CD4-positive, alpha-beta T cell treated with Interleukin-1 beta for 1 hour (primary cell): ENCODE results near the gene PSMD3.
"Not testable (repeated sequence)": the region's sequence is repeated elsewhere in the genome, so short reads cannot be mapped to it uniquely, and the experiment has no call there.

Experiments used
- DNase-seq, 2 donors: peaks; one replicate each; pipeline ENCODE4 v3.0.0-alpha.2; 2020 to 2022

The PSMD3 gene

DNA sequence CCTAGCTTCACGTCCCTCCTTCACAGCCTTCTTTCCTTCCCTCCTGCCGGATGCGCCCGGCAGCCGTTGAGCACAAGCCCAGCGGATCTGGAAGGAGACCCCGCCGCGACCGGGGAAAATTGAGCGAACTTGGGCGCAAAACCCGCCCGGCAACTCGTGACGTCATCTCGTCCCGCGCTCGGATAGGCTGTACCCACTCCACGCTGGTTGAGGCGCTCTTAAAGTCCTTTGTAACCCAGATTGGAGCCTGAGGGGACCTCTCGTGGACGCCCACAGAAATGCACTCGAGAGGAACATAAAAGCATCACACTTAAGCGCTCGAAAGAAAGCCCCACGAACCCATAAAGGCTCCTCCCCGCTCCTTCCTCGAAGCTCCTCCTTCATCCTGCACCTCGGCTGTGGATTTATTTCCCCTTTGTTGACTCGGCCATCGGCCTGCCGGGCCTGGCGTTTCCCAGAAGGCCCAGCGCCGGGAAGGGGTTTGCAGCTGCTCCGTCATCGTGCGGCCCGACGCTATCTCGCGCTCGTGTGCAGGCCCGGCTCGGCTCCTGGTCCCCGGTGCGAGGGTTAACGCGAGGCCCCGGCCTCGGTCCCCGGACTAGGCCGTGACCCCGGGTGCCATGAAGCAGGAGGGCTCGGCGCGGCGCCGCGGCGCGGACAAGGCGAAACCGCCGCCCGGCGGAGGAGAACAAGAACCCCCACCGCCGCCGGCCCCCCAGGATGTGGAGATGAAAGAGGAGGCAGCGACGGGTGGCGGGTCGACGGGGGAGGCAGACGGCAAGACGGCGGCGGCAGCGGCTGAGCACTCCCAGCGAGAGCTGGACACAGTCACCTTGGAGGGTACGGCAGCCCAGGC is at the start of gene PSMD3:
TSS of gene PSMD3 (plus strand) at position 457 of the 856 bp plus-strand sequence. CDS start at position 621, 164 bp downstream.
- peak; percentile 99 to 100 for DNase-seq

DNA sequence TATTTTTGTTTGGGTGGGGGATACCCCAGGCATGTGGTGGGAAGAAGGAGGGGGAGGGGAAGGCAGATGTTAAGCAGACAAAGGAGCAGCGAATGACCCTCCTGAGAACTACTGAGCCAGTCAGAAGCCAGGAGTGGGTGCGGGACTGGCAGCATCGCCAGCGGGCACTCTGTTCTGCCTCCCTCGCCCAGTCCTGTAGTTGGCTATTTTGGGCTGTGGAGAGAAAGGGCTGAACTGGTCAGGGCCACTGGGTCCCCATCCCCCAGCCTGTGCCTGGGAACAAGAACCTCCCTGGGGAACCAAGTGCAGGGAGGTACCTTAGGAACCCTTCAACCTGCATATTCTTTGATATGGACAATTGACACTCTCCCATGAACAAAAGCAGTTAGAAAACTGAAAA is 46.7 kb upstream of the PSMD3 start:
- DNase-seq = no peak

DNA sequence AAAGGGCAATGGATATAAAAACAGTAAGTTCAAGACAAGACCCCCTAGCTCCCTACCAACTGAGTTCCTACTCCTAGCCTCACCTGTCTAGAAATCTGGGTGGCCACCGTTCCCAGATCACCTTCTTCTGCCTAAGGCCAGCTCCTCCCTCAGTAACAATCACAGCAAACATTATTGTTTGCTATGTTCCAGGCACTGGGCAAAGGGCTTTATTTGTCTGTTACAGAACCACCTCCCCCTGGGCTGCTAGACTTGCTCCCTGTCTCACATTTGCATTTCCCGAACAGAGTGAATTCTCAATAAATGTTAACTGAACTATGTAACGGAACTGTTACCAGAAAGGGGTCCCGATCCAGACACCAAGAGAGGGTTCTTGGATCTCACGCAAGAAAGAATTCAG is 46.3 kb upstream of the PSMD3 start:
- no peak for DNase-seq

DNA sequence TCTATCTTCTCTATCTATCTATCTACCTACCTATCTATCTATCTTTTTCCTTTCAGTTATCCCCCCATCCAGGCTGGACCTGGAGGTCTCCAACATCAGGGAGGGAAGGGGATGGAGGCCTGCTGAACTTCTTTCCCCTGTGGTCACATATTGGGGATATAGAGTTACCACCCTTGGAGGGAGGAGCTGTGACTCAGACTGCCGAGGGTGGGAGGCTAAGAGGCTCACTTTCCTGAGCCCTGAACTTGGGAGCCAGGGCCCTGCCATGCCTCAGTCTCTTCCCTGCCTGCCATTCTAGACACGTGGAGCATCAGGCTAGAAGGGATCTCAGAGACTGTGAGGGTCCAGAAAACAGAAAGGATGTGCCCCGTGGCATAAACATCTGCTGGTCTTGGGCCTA is 44.7 kb upstream of the PSMD3 start:
- DNase-seq = no peak

DNA sequence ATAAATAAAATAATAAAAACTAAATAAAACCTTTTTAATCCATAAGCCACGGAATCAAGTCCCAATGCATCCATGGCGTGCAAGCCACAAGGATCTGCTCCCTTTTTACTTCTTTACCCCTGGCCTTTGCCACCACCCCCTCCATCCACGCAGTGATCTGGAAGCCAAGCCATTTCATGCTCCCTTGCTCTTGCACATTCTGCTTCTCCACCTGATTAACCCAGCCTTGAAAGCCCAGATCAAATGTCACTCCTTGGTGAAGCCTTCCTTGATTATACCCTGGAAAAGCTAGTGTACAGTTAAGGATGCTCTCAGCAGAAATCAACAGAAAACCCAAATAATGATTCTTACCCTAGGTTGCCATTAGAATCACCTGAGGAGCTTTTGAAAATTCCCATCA is 43.2 kb upstream of the PSMD3 start:
- no peak for DNase-seq

DNA sequence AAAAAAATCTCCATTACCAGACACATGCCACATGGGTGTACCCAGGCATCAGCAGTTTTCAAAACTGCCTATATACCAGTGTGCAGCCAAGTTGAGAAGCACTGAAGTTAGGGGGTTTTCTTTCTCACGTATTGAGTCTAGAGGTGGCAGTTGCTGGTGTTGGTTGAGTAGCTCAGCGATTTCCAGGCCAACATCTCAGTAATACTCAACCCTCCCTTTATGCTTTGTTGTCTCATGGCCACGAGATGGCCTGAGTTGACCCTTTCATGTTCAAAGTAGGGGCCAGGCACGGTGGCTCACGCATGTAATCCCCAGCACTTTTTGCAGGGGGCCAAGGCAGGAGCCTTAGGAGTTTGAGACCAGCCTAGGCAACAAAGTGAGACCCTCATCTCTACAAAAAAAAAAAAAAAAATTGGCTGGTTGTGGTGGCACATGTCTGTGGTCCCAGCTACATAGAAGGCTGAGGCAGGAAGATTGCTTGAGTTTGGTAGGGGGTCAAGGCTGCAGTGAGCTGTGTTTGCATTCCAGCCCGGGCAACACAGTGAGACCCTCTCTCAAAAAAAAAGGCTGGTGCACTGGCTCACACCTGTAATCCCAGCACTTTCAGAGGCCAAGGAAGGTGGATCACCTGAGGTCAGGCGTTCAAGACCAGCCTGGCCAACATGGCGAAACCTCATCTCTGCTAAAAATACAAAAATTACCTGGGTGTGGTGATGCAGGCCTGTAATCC is 42.3 kb upstream of the PSMD3 start:
- no peak for DNase-seq

DNA sequence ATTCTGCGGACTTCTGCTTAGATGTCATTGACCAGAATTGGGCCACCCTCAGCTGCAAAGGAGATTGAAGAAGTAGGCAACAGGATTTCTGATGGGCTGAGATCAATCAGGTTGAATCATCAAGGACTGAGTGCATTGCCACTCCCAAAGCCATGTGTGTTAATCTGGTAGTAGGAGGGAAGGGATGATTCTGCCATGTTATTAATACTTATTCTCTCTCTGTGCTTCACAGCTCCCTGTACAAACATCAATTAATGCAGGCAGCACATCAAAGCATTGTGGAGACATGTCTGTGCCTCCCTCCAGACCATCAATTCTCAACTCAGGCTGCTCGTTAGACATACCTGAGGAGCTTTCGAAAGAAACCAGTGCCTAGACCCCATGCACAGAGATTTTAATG is 41.5 kb upstream of the PSMD3 start:
- no peak for DNase-seq

DNA sequence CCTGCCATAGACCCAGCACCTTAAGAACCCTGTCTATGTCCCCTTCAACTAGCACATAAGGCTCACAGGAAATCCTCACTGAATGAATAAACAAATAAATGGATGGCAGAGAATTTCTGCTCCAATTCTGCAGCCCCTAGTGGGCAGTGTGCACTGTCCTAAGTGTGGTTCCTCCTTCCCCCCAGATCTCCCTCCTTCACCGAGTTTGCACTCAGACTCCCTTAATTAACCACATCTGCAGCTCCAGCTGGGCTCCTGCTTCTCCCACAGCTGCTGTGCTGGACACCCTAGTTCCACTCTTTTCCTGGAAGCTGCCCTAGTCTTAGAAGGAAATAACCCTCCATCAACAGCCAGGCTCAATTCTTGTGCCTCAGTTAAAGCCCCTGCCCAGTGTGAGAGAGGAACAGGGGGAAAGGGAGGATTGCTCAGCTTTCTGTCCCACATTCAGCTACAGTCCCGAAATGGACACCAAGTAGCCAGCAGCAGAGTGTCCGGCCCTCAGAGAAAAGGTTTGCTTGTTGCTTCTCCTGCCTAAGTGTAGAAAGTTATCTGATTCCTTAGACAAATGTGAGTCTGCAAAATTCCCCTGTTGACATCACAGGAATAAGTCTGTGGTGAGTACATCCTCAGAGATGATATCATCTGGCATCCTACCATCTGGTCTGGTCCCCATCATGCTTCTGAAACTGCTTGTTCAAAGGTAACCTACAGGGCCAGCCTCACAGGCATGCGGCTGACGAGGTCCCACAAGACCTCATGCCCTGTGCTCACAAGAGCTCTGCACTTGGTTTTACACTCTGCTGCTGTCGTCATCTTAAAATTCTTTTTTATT is 40.8 kb upstream of the PSMD3 start:
- peak; percentile 20 to 41 for DNase-seq

DNA sequence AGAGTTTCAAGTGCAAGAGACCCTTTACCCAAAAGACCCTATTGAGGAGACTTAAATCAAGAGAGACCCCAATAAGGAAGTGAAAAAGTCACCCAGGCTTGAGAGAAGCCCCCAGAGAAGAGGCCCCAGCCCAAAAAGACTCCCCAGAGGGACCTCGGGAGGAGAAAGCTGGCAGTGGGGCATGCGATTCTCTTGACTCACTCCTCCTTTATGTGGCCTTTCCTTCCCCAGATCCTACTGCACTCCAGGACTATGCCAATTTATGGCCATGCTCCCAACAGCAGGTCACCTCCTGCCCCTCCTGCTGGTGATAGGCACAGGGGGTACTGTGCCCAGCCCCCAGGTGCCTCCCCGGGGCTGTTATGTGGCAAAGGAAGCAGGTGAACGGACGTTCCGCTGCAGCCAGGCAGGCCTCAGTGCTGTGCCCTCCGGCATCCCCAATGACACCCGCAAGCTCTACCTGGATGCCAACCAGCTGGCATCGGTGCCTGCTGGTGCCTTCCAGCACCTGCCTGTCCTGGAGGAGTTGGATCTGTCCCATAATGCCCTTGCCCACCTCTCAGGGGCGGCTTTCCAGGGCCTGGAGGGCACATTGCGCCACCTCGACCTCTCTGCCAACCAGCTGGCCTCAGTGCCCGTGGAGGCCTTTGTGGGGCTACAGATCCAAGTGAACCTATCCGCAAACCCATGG is 36.8 kb upstream of the PSMD3 start:
- no peak for DNase-seq

DNA sequence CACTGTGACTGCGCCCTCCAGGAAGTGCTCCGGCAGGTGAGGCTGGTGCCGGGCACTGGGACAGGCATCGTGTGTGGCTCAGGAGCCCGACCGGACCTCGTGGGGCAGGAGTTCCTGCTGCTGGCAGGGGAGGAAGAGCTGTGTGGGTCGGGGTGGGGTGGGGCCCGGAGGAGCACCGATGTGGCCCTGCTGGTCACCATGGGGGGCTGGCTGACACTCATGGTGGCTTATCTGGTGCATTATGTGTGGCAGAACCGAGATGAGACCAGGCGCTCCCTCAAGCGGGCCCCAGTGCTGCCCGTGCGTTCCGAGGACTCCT is 36.3 kb upstream of the PSMD3 start:
- no peak for DNase-seq

DNA sequence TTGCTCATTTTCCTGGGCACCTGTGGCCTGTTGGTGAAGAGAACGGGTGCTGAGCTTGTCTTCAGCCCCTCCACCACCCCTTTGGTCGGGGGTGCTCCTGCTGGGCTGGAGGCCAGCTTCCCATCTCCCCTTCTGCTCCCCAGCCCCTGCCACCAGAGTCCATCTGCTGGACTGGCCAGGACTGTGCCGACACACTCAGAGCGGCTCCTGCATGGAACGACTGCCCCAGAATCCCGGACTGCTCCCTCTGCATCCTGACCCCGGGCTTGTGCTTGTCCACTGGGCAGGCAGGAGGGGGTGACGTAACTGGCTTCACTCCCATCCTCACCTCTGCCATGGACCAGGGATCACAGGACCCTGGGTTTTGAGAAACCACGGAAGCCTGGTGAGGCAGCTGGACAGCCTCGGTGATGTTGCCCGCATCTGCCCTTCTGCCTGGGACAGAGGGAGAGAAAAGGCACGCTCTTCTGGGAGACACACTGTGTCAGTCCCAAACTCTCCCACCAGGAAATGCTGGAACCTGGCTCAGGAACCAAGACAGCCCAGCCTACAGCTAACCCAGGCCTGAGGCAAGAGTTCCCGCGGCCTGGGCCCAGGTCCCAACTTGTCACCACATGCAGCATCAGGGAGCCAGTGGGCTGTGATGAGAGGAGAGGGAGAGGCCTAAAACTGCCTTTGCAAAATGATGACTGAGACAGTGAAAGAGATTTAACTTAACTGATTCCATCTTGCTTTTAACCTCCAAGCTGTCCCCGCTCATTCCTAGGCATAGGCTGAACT is 33.9 kb upstream of the PSMD3 start:
- no peak for DNase-seq

DNA sequence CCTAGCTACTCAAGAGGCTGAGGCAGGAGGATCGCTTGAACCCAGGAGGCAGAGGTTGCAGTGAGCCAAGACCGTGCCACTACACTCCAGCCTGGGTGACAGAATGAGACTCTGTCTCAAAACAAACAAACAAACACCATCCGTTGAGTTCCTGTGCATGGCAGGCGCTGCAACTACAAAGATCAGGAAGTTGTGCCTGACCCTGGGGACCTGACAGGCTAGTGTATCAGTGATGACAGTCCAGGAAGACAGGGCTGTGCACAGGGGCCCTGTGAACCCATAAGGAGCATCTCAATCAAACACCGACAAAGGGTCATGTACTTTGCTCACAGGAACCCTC is 32.1 kb upstream of the PSMD3 start:
- not testable (repeated sequence) for DNase-seq

DNA sequence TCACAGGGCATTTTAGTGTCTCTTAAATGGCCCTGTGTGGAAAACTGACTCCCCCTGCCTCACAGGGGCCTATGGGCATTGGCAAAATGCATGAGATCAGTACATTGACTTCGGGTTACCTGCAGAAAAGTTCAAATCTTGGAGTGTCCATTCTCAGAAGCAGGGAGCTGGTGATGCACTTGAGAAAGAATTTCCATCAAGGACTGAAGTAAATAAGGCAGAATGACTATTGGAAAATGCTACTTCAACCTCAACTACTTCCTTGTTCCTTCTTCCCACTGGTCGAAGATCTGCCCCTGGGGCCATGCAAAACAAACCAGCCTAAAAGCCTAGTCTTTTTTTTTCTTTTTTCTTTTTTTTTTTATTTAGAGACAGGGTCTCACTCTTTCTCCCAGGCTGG is 31.6 kb upstream of the PSMD3 start:
- DNase-seq = no peak

DNA sequence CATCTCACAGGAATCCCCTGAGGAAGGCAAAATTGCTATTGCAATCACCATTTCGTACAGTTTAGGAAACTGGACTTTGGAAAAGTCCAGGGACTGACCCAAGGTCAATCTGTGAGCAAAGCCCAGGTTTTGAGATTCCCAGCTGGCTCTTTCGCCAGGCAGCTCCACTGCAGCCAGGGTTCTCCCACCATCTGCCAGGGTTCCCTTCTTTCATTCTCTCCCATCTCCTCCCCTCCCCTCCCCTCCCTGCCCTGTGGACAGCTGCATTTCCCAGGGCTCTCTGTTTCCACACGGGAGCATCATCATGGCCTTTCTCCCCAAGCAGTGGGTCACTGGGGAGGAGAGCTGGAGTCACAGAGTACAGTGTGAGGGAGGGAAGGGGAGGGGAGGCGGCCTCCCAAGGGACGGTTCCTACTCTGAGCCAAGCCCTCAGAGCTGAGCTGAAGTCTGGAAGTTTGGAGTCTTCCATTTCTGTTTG is 29.7 kb upstream of the PSMD3 start:
- no peak for DNase-seq

DNA sequence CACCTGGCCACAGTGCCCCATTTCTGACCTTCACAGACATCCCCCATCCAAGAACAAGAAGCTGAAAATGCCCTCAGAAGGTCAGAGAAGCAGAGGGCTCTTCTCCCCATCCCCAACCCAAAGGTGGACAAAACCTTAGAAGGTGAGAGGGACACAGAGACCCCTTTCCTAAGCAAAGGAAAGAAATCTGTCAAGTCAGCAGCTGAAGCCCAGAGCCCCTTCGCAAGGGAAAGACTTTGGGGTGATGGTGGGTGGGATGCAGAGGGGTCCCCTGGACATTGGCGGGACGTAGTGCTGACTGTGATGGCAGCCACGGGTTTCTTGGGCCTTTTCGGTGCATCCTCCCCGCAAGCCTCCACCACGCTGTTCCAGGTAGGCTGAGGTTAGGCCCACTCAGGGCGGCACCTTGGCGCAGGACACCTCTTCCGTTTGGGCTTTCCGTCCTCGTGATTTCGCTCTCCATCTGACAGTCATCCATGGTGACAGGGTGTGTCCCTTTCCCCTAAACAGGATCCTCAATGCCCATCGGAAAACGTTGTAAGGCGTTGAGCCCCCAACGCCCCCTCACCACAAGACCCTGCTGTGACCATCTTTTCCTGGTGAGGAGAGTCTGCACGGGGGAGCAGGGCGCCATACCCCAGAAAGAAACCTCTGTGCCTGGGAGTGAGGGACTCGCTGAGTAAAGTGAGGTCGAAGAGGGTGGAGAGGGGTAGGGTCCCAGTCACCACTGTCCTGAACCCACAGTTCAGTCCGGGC is 28.5 kb upstream of the PSMD3 start:
- no peak for DNase-seq

DNA sequence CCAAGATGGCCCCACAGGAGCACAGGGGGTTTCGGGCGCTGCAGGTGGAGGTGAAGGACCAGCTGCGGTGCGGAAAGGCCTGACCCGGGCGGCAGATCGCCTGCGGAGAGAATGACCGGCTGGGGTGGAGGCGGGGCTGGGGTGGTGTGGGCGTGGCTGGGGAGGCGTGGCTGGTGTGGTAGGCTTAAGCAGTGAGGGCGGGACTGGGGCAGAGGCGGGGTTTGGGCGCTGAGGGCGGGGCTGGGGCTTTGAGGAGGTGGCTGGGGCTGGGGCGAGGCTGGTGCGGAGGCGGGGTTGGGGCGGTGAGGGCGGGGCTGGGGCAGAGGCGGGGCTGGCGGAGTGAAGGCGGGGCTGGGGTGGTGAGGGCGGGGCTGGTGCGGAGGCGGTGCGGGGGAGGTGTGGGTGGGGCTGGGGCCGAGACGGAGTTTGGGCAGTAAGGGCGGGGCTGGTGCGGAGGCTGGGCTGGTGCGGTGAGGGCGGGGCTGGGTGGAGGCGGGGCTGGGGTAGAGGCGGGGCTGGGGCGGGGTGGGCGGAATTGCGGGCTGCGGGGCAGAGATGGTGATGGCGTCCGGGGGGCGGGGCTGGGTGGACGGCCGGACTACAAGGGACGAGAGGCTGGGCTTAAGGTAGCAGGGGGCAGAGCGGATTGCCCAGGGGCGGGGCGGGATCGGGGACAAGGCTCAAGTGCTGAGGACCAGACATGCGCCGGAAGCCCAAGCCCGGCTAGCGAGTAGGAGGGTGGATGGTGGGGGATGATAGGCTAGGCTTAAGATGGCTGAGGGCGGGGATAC is 27.7 kb upstream of the PSMD3 start:
- DNase-seq = peak; percentile 95

DNA sequence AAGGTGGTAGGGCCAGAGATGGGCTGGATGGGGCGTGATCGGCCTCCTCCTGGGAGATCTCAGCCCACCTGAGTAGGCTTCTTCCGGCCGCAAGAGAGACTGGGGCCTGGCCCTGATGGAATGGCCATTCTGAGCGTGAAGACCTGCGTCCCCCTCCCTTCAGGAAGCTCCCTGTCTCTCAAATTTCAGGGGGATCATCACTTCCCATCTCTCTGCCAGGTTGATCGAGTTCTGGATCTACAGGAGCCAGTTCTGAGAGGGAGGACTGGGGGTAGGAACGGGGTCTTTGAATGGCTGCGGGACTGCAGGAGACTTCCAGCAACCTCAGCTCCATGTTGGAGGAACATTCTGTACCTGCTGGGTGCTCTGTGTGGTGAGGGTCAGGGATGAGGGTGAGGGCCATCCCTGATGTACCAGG is 27.1 kb upstream of the PSMD3 start:
- DNase-seq = no peak

DNA sequence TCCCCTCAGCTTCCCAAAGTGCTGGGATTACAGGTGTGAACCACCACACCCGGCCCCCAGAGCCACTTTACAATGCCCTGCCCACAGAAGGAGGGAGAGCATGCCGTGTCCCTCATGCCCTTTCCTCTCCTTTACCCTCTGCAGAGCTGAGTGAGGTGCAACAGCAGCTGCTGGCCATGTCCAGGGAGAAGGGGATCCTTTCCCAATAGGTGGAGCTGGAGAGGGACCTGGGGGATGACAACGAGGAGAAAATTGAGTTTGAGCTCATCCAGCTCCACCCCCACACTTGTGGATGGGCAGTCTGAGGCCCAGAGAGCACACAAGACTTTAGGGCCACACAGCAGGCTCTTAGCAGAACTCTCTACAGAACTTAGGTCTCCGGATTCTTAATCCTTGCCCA is 25.7 kb upstream of the PSMD3 start:
- DNase-seq = no peak

DNA sequence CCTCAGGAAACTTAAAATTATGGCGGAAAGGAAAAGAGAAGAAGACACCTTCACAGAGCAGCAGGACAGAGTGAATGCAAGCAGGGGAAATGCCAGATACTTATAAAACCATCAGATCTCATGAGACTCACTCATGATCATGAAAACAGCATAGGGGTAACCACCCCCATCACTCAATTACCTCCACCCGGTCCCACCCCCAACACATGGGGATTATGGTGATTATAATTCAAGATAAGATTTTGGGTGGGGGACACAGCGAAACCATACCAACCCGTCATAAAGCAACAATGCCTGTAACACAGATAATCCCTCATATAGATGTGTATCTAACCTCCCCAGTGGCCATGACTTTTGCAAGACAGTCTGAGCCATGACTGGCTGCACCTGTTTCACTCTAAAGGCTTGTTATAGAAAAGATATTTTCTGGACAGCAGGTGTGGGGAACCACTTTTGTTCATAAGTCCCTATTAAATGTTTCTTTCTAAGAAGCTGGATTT is 24.8 kb upstream of the PSMD3 start:
- no peak for DNase-seq

DNA sequence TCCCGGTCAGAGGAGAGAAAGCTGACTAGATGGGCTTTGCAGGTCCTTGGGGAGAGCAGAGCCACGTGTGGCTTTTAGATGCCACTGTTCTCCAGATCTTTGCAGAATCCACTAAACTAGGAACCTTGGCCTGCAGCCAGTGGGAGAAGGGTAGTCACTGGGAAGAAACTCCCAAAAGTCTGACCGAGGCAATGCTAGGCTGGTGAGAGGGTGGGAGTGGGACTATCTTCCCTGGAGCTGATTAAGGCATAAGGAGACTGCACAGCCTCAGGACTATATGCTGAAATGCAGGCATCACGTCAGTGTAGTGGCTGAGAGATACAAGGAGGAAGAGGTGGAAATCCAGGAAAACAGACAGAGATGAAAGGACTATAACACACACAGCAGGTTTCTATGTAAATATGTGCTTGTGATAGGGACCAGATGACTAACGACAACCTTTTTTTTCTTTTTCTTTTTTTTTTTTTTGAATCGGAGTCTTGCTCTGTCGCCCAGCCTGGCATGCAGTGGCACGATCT is 20.0 kb upstream of the PSMD3 start:
- DNase-seq = no peak
